Ramos (cell line): ENCODE measurements around the gene IL1RL2.

Experiments
- in situ Hi-C: fragments of 300-500 bp; cut with MboI; formaldehyde crosslinking; loops from one replicate; pipeline ENCODE4 v1.14.3; 2022; ENCODE audit warnings: low sequenced_read_pairs; ENCODE audit not compliant: unreplicated experiment

IL1RL2 gene

DNA sequence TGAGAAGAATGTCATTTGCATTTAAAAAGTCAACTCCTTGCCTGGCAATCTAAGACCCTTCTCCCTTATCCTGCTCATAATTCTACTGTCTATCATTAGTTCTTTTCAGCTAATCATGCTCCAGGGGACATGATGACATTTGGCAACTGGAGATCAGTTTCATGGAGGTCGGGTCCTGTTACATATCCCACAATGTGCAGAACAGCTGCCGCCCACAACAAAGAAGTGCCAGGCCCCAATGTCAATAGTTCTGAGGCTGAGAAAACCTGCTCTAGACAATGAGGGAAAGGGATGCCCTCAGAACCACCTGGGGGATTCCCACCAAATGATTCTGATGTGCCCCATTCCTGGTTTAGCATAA lies 71.2 kb downstream of the IL1RL2 start:
- in situ Hi-C loops = no loop called here

DNA sequence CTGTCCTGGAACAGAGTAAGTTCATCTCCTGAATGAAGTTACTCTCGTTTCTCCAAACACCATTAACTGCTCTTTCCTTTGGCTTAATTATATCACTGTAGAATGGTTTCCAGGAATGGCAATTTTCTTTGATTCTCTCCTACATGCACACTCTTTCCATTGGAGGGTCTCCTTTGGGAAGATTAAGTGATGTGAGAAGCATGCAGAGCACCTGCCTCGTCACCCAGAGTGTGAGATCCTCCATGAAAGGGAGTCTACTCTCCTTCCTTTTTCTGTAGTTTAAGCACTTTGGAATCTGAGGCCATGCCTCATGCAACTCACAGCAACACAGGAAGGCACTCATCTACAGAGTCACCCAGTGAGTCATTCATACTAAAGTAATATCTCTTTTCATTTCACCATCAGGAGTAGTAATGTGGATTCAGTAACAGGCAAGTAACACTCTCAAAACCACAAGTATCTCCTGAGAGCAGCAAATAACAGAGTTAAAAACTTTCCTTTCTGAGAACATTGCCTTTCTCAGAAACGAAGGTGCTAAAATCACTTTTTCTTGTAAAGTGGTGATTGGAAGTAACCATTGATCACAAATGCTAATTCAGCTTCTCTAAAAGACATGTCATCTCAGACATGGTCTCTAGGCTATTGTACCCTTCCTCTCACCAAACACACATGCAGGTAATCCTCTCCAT lies 71.7 kb downstream of the IL1RL2 start:
- in situ Hi-C loops = no loop called here

DNA sequence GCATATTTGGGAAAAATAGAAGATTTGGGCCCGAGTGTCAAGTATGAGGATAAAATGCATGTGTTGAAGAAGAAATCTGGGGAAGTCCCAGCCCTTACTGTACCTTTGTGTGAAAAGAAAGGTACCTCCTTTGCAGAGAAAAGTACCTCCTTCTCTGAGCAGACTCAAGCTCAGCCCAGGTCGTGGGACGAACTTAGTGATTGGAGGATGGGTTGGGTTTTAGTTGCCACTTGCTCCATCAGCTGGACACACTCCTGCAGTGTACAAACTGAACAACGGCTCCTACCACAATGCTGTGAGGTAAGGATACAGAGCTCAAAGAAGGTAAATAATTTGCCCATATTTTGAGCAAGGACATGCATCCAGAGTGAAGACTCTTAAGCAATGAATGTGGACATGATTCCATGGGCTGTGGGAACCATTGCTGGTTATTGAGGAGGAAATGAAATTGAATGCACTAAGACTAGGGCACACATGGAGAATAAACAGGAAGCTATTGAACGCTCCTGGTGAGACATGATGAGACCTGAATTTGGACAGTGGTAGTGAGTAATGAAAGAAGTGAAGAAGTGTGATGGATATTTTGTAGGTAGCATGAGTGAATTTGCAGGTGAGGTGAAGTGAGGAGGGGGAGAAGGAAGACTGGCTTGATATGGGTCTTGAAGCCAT lies 74.8 kb downstream of the IL1RL2 start:
- in situ Hi-C loops = no loop called here

DNA sequence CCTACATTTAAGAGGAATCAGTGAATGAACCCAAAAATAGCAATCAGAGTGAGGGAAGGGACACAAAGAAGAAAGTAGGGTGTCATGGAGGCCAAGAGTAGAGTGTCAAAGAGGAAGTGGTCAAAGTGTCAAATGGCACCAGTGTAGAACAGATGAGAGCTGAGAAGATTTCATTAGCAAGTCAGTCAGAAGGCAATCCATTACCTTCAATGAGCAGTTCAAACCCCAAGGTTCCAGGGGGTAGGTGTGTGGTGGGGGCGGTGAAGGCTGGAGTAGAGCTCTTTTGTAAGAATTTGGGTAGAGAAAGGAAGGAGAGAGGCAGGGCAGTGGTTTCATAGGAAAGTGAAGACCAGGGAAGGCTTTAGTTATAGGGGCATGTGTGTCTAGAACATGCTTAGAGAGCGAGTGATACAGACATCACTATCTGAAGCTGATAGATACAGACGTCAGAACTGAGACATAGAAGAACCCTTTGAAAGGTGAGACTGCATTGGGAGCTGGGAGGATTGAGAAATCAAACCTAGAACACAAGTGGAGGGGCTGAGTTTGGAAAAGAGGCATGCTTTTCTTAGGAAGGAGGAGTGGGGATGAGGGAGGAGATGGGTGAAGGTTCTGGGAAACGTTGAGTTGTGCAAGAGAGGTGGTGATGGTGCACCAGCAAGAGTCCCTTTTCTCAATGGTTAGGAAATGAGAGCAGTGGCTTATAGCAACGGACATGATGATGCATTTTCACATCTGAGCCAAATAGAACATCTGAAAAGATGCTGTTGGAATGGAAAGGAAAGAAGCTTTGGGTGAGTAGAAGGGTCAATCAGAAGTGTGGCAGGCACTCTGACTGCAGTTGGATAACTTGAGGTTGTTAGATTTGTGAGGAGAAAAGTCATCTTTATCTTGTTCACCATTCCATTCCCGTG lies 75.7 kb downstream of the IL1RL2 start:
- in situ Hi-C loops = no loop called here

DNA sequence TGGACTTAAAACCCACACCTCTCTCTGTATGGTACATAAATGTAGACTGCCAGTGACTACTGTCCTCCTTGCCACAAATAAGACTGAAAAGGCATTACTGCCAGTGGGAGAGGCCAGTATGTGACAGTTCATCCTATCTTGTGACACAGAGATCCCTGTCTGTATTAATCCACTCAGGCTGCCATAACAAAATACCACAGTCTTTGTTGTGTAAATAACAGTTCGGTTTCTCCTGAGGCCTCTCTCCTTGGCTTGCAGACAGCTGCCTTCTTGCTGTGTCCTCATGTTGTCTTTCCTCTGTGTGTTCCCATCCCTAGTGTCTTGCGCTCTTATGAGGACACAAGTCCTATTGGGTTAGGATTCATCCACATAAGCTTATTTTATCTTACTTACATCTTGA lies 78.1 kb downstream of the IL1RL2 start:
- in situ Hi-C loops = no loop called here

DNA sequence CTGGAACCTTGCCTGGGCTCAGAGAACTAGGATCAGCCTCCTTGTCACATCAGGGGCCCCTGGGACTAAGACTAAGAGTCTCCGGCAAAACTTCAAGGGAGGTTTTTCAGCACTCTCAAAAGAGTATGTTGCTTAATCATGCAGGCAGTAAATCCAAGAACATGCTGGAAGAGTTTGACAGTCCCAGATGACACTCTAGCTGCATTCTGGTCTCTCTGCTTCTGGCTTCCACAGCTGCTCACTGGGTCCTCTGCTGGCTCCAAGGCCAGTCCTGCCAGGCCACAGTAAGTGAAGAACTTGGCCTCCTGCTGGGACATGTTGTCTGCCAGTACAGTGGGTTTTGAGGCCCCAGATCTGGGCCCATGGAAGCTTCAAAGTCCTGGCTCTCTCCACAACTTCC lies 79.4 kb downstream of the IL1RL2 start:
- in situ Hi-C loops = no loop called here

DNA sequence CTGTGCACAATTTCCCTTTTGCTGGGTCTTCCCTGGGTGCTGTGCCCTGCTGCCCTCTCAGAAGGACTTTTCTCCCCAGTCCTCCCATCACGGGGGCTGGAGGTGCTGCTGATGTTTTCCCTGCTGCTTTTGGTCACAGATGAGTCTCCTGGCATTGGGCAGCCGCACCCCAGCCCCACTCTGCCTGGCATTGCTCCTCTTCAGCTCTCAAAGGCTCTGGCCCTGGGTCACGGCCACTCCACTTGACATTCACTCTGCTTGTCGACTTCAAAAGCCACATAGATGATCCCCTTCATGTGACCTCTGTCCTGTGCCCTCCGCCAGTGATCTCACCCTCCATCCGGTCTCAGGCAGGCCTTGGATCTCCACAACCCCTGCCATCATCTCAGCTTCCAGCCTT lies 81.0 kb downstream of the IL1RL2 start:
- in situ Hi-C loops = no loop called here

DNA sequence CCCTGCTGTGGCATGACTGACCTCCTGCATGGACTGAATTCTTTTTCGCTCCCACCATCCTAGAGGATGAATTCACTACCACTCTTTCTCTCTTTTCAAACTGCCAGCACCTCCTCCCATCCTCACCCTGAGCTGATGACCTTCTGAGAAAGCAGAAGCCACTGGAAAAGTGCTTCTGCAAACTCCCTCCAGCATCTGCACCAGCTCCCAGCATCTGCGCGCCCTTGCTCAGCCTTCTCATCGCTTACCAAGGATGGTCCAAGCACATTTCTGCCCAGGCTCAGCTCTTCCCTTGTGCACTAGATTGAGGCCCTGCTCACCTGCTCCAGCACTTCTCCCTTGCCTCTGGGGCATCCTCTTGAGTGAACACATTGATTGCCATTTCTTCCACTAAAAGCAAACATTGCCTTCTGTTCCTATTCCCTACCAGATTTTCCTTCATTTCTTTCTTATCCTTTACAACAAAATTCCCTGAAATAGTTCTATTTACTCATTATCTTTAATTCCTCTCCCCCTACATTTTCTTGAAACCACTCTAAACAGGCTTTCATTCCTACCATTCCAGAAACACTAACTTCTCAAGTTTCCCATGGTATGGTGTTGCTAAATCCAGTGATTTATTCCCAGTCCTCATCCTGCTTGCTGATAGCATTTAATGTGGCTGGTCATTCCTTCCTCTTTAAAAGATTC lies 81.8 kb downstream of the IL1RL2 start:
- in situ Hi-C loops = no loop called here

DNA sequence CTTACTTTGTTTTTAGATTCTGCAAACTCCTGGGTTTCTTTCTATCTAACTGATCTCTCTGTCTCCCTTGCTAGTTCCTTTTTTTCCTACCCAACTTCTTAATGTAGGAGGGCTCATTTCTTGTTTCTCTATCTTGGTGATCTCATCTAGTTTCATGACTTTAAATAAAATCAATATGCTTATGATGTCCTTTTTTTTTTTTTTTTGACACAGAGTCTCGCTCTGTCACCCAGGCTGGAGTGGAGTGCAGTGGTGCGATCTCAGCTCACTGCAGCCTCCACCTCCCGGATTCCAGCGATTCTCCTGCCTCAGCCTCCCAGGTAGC lies 82.3 kb downstream of the IL1RL2 start:
- in situ Hi-C loops = no loop called here

DNA sequence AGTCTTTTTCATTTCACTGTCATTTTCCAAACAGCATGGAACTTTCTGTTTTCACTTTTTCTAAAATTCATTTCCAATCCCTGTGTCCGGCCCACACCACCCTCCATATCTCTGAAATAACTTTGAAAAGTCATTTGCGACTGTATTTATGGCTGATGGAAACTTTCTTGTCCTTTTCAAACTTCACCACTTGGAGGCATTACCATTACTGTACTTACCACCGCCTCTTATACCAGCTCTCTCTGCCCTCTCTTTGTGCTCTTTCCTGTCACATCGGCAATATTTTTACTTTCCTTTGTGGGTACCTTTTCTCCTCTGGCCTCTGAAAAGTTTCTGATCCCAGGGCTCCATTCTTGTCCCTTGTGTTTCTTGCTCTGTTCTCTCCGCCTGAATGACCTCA lies 85.0 kb downstream of the IL1RL2 start:
- in situ Hi-C loops = no loop called here

DNA sequence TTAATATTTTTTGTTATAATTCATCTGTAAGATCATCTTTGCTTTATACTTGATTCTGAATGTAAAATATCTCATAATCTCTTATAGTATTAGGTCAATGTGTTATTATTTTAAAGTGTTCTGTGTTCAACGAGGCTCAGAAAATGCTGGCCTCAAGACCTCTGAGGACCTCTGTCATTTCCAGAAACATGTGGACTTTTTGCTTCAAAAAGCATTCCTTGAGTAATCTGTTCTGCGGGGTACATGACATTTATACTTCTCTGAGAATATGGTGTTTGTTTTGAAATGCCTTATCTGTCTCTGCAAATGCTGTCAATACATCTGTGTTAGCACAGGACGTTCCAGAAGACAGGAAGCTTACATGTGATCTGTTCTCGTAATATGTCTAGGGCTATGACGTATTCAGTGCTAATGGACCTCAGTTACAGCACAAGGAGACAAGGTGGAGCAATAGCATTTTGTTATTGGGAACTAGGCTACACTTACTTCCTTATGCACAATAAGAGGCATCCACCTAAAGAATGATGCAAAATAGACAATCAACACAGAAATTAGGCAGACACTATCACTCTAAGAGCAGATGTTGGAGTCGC lies 86.9 kb downstream of the IL1RL2 start:
- in situ Hi-C loops = no loop called here

DNA sequence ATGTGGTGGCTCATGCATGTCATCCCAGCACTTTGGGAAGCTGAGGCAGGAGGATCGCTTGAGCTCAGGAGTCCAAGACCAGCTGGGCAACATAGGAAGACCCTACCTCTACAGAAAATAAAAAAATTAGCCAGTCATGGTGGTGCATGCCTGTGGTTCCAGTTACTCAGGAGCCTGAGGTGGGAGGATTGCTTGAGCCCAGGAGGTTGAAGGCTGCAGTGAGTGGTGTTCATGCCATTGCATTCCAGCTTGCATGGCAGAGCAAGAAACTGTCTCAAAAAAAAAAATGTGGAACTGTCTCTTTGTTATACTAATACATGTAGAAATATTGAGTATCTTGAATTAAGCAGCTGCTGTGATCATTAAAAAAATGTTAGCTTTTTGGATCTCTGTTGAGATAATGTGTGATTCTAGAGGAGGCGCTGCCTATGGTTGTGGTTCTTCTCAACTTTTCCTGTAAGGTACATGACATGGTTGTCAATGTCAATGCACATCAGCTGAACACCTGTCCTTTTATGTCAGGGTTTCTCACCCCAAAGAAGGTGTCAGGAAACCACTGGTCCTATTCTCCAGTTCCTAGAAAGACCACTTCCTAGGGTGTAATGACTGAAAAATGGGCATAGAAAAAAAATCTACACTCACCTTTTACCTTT lies 89.9 kb downstream of the IL1RL2 start:
- in situ Hi-C loops = no loop called here

DNA sequence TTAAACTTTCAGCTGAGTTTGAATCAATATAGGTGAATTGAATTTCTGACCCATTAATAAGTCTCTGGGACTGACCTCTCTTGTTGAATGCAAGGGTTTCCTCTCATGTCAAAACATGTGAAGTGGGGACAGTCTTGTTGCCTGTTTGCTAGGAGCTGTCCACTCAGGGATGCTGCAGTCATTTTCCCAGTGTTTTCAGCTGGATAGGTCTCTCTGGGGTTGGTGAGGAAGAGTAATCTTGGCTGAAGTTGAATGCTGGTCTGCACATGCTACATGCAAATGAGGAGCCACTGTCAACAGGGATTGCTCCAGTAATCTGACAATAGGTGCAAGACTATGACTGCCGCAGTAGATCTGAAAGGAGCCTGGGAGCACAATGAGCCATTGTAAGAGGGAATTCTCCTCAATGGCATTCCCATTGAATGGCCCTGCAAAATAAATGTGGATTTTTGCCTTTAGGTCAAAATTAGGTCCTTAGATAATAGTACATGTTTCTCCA lies 90.4 kb downstream of the IL1RL2 start:
- in situ Hi-C loops = no loop called here

DNA sequence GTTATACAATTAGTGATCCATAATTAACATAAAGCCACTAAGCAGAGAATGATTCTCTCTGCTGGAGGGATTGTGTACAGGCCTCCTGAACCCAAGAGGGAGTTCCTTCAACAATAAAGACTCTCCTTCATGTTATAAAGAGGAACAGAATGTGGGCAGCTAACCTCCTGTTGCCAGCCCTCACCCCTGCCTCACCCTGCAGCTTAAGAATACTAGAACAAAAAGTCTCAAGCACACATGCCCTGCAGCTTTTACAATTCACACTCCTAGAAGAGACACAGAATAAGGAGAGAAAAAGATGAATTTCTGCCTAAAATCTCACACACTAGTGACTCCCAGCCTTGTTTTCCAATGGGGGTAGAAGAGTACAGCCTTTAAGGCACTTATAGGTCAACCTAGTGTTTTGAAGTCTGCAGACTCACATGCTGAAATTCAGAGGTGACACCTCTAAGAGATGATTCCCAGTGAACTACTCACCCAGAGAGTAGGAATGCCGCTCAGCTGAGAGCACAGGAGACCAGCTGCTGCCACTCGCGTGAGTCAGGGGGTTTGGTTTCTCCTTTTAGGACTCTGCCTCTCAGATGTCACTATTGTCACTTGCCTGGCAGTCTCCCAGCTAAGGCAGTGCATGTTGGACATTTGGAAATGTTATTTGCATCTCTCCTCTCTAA lies 92.0 kb downstream of the IL1RL2 start:
- in situ Hi-C loops = no loop called here

DNA sequence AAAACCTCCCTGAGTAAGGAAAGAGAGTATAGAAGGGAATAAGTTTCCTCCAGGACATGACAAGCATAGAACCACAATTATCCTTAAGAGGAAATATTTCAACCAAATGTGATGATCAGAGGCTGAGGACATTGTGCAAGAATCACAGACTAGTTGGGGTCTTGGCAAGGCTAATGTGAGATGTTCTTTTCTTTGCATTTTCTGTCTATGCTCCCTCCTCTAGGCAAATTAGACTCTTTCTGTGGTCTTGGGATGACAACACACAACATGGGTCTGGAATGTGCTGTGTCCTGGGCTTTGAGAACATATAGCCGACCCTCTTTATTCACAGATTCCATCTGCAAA lies 92.5 kb downstream of the IL1RL2 start:
- in situ Hi-C loops = no loop called here

DNA sequence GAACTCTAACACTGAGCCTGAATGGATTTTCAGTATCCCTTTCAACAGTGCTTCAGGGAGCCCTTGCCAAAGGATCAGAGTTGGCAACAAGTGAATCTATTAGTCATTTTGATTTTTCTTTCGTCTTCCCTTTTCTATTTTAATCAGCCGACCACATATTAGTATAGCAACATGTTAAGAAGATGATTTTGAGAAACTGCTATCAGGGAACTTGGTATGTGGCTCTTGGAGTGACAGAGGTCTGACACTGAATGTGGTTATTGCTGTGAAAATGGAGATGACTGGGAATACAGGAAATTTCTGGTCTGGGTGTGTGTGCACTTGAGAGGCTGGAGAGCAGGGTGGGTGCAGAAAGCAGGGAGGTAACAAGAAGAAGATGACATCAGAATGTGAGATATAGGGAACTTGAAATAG lies 95.9 kb downstream of the IL1RL2 start:
- in situ Hi-C loops = no loop called here

DNA sequence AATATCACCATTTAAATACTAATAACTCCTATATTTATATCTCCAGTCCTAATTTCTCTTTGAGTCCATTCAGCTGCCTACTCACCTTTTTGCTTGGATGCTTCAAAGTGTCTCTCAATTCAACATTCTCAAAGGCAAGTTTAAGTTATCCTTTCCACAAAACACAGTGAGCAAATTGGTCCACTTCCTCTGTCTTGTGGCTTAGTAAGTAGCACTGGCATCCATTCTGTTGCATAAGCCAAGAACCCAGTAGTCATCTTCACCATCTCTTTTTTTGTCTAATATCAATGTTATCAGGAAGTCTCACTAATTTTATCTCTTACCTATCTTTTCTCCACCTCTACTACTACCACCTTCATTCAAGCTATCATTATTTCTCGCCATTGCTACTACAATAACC lies 97.2 kb downstream of the IL1RL2 start:
- in situ Hi-C loops = no loop called here

DNA sequence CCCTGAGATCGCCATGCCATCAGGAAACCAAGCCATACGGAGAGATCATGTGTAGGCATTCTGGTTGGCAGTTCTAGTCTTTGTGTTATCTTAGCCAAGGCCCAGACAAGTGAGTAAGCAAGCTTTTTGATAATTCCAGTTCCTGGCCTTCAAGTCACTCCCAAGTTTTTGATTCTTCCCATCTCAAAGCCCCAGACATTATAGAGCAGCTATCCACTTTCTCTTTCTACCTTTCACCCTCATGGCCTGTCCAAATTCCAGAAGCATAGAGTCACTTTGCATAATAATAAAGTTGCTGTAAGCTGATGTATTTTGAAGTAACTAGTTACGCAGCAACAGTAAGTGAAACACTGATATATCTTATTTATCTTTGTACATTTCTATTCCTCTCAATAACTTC lies 97.8 kb downstream of the IL1RL2 start:
- in situ Hi-C loops = no loop called here

DNA sequence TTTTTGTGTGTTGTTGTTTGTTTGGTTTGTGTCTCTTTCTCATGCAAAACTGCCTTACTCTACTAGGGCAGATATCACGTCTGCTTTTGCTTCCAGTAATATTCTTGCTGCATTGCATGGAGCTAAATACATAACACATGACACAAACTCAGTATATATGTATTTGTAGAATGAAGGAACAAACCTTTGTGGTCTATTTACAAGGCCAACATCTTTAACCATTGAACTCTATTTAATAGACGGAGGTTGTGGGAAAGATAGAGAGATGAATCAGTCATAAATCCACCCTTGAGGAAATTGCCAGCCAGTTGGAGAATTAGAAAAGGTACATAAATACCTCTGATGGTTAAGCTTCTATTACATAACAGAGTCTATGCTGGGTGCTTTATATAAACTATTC lies 98.5 kb downstream of the IL1RL2 start:
- in situ Hi-C loops = no loop called here
